HG03575 (cell line): ENCODE measurements around the gene TMEM181.
"Not testable (repeated sequence)": the region's sequence is repeated elsewhere in the genome, so short reads cannot be mapped to it uniquely, and the experiment has no call there.

ENCODE experiments used
- ATAC-seq: cut with Tn5 transposase; IDR thresholded peaks from one replicate; pipeline ENCODE4 v1.9.1; 2021; ENCODE audit not compliant: unreplicated experiment, insufficient number of reproducible peaks, low FRiP score; ENCODE audit errors: extremely low read depth

Gene TMEM181, protein sequence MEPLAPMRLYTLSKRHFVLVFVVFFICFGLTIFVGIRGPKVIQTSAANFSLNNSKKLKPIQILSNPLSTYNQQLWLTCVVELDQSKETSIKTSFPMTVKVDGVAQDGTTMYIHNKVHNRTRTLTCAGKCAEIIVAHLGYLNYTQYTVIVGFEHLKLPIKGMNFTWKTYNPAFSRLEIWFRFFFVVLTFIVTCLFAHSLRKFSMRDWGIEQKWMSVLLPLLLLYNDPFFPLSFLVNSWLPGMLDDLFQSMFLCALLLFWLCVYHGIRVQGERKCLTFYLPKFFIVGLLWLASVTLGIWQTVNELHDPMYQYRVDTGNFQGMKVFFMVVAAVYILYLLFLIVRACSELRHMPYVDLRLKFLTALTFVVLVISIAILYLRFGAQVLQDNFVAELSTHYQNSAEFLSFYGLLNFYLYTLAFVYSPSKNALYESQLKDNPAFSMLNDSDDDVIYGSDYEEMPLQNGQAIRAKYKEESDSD

DNA sequence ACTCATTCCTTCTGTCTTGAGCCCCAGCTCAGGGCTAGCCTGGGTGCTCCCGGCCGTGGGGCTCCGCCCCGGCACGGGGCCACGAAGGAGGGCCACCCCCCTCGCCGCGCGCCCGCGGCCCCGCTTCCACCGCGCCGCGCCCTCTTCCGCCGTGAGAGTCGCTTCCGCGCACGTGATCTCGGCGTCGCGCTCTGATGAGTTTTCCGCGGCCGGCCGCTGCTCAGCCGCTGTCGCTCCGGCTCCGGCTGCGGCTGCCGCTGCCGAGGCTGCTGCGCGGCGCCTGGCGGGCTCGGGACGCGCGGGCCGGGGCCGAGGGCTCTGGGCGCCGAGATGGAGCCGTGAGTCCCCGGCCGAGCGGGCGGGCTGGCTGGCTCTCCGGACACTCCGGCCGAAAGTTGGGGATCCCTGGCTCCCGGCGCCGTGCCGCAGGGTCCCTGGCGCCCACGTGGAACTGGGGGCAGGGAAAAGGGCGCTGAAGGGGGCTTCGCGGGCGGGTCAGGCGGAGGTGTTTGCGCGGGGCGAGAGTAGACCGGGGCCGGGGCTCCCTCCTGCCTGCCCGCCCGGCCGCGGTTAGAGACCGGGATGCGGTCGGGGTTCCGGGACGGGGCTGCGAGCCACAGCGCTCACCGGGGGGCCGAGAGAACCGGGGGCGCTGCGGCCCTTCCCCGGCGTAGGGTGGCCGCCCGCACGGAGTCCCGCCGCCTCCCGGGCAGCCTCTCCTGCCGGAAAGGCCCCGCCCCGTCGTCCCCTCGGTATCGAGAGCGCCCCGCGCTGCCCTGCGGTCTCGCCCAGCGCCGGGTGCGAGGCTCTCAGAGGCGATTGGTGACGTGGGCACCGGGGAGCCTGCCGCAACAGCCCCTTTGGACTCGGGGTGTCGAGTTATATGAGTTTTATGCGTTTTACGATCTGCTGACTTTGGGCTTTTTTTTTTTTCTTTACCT, at the start of gene TMEM181:
Gene TMEM181 (plus strand): TSS at position 197 of the 941 bp plus-strand sequence. CDS start 134 bp downstream, at position 331.
- no peak for ATAC-seq

DNA sequence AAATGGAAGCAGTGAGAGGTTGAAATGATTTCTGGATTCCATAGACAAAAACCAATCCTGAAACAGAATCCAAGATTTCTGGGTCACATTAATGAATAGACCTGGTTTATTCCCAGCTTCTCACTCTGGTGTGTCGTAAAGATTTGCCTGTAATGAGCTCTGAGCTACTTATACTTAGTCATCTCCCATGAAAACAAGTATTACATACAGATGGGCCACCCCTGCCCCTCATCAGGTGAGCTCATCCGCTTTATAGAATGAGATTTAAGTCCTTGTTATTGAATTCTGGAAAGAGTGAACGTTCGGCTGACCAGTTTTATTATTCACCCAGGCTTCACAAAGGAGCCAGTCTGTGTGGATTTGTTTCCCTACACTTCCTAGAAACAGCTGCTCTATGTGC, 47.1 kb upstream of the TMEM181 start:
- ATAC-seq, result no peak

DNA sequence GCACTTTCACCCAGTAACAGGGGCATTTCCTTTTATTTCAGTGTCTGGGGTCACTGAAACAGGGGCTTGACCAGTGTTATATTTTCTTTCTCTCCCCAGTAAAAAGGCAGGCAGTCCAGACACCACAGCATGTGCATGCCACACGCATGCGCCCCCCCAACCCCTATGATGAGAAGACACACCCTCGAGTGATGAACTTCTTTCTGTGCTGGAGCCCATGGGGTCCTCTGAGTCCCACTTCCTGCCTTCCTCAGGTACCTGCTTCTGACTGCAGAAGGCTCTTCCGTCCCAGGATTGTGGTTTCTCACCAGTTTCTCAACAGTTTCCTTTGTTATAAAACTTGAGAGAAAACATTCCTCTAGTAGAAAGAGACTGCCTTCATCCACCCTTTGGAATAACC, 45.7 kb upstream of the TMEM181 start:
- ATAC-seq, result no peak

DNA sequence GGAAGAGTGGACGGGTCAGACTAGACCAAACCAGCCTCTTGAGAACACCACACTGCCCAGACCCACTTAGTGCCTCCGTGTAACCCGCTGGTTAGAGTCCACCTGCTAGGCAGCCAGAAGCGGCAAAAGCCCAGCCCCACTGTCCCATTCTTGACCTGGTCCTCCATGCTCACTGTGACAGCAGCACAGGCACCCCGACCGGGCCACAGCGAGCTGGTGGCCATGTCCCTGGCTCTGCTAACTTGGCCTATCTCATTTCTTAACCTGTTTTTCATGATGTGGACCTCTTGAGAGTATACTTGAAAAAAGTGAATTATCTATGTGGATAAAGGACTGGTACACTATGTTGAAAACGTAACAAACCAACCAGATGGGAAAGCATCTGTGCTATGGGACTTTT, 44.9 kb upstream of the TMEM181 start:
- no peak for ATAC-seq

DNA sequence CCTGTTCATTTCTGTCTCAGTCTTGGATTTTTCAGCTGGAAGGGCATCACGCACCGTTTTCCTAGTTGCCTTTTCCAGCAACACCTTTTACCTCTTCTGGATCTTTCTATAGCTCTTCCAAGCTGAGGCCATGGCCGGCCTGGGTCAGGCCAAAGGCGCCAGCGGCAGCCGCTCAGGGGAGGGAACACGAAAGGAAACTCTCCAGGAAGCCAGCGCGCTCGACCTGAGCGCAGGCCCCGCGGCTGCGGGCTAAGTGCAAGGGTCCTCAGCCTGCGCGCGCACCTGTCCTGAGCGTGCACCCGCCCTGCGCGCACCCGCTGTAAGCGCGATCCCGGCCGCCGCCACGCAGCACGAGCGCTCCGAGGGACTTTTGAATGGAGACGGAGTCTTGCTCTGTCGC, 43.8 kb upstream of the TMEM181 start:
- no peak for ATAC-seq

DNA sequence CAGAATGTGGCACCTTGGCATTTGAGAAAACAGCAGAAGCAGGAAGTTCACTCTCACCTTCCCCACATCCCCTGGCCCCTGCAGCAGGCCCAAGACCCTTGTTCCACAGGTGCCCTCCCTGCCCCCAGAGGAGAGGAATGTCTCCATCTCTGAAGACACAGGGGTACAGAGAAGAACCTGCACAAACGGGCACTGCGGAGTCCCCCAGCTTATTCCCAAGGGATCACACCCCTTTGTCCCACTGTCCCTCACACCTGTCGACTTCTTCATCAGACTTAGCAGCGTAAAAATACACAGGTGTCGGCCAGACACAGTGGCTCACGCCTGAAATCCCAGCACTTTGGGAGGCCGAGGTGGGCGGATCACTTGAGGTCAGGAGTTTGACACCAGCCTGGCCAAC, 42.9 kb upstream of the TMEM181 start:
- no peak for ATAC-seq

DNA sequence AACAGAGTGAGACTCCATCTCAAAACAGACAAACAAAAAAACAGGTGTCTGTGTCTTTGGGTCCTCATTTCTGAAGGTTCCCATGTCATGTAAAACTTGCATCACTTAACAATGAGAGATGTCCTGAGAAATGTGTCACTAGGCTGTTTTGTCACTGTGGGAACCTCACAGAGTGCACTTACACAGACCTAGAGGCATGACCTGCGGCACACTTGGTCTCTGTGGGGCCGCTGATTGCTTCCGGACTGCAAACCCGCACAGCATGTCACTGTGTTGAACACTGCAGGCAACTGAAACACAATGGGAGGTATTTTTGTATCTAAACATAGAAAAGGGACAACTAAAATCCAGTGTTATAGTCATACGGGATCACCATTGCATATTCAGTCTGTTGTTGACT, 42.3 kb upstream of the TMEM181 start:
- no peak for ATAC-seq

DNA sequence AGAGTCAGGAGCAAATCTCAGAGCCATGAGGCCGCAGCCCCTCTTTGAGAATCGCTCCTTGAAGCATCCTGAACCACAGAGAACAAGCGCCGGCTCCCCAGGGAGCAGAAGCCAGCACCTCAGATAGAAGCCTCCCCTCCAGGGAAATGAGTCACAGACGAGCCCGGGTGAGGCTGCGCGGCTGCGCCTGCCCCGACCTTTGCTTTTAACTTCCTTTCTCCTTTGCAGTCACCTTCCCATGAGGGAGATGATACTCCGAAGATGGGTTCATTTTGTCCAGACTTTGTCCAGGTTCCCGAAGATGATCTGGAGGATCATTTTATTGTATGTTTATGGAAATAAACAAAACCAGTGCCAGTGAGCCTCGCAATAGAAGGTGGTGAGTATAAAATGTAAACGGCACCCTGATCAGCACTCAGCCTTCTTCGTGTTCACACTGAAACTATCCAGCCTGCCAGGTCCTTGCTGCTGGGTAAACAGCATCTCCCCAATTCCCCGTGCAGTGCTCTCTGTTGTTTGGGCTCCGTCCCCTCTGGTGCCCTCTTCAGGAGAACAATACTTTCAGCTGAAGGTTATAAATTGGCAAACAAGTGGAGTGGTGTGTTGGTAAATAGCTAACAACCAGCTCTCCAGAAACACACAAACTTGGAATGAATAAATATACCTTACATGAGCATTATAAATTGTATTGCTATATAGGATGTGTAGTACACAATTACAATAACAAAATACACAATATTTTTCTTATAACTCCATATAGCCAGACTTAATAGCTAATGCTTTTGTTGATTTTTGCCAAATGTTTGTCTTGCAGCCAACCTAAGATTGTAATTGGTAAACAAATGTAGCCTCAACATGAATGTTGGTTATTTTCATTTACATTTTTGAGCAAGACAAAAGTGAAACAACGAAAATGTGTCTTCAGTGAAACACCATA, 41.4 kb upstream of the TMEM181 start:
- peak; percentile 50 for ATAC-seq

DNA sequence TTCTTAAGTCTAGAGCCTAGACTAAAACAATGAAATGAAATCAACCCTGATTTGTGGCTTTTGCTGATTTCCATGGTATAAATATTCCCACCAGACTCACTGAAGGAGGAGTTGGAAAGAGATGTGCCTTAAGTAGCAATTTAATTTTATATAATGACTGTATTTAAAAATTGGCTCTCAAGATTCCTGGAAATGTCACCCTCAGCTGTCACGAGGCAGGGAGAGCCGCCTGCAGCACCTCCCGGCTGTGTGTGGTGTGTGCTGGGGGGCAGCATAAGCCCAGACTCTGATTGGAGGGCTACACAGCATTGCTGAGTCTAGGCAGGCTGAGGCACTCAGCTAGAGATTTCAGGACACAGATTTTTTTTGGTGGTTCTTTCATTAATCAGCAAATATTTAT, 40.6 kb upstream of the TMEM181 start:
- ATAC-seq, result no peak

DNA sequence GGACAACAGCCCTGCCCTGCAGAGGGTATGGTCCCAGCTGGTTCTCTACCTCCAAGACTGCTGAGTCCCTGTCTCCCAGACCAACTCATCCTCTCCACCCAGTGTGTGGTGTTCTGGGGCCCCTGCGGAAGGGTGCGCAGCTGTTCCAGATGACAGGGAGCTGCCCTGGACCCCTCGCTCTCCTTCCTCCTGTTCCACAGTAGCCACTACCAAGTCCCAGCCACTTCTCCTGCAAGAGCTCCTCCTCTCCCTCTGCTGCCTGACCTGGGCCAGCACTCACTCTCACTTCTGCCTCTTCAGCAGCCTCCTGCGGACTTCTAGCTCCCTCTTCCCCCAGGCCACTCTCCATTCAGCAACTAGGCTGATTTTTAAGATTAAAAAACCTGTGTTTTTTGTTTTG, 40.1 kb upstream of the TMEM181 start:
- ATAC-seq, result no peak

DNA sequence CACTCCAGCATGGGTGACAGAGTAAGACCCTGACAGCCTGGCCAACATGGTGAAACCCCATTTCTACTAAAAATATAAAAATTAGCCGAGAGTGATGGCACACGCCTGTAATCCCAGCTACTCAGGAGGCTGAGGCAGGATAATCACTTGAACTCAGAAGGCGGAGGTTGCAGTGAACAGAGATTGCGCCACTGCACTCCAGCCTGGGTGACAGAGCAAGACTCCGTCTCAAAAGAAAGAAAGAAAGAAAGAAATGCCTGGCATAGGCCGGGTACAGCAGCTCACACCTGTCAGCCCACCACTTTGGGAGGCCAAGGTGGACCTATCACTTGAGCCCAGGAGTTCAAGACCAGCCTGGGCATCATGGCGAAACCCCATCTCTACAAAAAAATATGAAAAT, 38.9 kb upstream of the TMEM181 start:
- ATAC-seq, result not testable (repeated sequence)

DNA sequence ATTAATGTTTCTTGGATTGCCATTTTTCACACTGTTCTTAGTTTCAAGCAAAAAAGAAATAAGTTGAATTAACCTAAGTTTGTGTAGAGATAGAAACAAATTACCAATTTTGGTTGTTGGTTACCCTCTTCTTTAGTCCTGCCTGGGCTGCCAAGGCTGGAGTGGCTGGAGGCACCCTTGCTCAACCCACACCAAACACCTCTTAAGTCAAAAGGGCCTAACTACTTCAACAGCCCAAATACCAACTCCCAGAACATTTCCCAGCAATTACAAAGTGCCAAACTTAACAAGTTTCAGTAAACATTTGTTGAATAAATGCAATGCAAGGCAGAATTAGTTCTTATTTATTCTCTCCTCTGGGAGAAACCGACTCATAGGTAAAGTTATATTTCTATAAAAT, 38.1 kb upstream of the TMEM181 start:
- no peak for ATAC-seq

DNA sequence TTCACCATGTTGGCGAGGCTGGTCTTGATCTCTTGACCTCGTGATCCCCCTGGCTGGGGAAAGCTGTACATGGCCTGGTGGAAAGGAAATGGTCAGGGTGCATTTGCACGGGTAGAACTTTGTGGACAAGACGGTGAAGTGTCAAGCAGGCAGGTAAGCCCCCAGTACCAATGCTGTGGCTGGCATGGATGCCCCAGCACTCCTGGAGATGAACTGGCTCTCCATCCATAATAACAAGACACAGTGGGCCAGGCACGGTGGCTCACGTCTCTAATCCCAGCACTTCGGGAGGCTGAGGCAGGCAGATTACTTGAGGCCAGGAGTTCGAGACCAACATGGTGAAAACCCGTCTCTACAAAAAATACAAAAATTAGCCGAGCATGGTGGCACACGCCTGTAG, 37.3 kb upstream of the TMEM181 start:
- no peak for ATAC-seq

DNA sequence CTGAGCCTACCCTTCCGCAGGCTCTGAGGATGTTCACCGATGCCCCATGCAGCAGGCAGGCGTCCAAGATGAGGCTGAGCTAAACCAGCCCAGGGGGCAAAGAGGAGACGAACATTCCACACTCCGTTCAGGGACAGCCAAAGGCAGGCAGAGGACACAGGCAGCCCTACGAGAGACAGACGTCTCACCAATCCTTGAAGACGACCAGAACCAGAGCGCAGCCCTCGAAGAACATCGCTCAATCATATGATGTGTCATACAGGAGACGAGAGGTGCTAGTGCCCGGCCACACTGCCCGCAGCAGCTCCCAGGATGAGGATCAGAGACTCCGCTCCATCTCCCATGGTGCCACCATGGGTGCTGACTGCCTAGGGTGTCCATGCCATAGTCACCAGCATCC, 35.6 kb upstream of the TMEM181 start:
- no peak for ATAC-seq

DNA sequence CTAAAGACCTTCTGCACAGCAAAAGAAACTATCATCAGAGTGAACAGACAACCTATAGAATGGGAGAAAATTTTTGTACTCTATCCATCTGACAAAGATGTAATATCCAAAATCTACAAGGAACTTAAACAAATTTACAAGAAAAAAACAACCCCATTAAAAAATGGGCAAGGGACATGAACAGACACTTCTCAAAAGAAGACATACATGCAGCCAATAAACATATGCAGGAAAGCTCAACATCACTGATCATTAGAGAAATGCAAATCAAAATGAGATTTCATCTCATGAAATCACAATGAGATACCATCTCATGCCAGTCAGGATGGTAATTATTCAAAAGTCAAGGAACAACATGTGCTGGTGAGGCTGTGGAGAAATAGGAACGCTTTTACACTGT, 32.0 kb upstream of the TMEM181 start:
- not testable (repeated sequence) for ATAC-seq

DNA sequence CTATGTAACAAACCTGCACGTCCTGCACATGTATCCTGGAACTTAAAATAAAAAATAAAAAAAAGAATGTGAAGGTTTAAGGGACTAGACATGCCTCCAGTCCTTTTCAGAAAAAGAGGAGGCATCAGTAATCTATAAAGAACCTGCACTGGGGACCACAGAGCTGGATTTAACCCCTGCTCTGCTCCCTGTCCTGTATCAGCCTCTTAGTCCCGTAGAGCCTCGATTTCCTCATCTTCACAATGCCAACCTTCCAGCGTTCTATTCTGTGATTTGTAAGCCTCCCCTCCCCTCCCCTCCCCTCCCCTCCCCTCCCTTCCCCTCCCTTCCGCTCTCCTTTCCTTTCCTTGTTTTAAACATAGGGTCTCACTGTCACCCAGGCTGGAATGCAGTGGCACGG, 31.1 kb upstream of the TMEM181 start:
- ATAC-seq, result no peak

DNA sequence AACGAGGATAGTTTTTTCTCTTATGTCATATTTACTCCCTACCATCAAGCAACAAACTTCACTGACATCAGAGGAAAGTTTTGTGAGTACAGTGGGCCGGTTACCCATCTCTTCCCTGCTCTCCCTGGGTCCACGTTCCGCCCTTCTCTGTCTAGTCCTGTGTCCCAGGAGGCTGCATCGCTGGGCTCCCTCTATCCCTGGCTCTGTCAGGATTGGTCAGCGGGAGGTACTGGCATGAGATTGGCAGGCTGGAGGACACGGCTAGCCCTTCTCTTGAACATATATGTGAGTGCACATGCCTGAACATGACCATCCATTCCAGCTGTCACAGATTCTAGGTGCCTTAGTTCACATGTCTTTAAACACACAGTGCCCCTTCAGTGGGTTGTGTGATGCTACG, 30.3 kb upstream of the TMEM181 start:
- no peak for ATAC-seq

DNA sequence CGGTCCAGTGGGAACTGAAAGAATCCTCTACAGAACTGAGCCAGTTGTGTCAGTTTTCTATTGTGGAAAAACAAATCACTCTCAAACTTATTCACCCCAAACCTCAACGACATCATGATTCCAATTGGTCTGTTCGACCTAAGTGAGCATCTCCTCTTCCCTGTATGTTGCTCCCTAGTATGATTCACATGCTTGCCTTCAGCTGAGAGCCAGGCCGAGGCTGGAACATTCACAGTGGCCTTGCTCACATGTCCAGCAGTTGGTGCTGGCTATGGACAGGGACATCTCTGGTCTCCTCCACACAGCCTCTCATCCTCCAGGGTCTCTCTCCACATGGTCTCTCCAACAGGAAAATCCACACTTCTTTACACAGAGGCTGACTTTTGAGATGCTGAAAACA, 28.3 kb upstream of the TMEM181 start:
- no peak for ATAC-seq

DNA sequence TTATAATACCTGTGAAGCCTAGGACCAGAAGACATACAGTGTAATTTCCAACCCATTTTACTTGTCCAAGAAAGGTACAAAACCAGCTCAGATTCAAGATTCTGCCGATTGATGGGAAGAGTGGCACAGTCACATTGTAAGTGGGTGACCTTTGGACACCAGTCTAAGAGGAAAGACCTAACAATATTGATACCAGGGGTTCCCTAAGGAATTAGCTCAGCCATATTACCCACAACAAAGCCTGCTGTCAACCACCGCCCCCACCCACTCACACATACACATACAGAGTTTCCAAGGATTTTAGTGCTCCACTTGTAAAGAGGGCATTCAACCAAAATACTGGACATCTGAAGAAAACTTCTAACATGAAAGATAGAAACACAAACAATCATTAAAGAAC, 27.9 kb upstream of the TMEM181 start:
- no peak for ATAC-seq
